CD4-positive, alpha-beta T cell treated with Interleukin-10 for 1 hour (primary cell): ENCODE data around the gene UBXN11.
A peak's percentile ranks its signal among the peaks of the same experiment; 100 is the strongest.

Source experiments
- DNase-seq: peaks from one replicate; pipeline ENCODE4 v3.0.0-alpha.2; 2020

Gene UBXN11

DNA sequence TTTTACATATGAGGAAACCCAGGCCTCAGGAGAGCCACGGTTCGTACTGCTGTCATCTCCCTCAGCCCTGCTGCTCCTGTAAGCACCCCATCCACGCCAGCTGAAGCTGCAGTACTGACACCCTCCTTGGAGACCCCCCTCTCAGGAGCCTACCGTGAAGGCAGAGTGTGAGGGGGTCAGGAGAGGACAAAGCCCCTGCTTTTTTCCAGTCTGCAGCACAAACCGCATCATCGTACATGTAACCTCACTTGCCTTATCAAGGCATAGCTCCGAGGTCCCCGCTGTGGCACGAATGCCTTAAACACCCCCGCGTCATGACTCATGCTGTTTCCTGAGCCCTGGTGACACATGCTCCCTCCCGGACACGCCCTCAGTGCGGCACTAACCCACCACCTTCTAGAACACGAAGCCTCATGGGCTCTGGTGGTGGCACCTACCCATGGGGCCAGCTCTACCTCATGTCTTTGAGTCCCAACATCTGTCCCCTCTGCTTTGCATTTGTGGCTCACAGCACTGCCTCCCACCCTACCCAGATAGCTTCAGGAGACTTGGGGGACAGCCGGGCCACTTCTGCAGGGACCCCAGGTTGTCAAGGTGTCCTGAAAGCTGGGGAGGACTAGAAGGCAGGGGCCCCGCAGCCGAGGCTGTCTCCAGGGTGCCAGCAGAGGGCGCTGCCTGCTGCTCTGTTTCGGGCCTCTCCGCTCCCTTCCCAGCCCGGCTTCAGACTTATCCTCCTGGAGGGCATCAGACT, 21.7 kb downstream of the UBXN11 start:
- peak; percentile 92 for DNase-seq

DNA sequence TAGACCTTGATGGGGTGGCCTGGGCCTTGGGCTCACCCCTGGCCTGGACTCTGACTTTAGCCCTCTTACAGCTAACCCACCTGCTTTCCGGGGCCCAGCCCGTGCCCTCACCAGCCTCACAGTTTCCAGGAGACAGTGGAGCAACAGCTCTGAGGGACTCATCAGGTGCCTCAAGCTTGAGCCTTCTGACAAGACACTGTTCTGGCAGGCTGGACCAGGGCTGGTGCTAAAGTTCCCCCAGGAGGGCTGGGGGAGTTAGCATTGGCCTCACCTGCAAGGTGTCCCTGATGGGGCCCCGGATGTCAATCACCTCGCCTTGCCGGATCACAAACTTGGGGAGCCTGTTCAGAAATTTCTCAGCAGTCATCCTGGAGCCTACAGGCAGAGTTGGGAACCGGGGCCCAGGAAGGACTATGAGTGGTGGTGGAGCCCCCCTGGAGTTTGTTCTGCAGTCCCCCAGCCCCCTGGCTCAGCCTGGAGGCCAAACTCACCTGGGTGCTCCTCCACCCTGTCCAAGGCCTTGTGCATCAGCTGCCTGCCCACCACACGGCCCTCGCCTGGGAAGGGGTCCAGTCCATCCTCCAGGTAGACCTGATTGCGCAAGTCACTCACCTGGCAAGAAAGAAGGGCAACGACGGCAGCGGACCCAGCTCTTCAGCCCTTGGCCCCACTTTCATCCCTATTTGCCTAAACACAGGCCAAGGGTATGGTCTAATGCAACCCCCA, 22.4 kb downstream of the UBXN11 start:
- no peak for DNase-seq

DNA sequence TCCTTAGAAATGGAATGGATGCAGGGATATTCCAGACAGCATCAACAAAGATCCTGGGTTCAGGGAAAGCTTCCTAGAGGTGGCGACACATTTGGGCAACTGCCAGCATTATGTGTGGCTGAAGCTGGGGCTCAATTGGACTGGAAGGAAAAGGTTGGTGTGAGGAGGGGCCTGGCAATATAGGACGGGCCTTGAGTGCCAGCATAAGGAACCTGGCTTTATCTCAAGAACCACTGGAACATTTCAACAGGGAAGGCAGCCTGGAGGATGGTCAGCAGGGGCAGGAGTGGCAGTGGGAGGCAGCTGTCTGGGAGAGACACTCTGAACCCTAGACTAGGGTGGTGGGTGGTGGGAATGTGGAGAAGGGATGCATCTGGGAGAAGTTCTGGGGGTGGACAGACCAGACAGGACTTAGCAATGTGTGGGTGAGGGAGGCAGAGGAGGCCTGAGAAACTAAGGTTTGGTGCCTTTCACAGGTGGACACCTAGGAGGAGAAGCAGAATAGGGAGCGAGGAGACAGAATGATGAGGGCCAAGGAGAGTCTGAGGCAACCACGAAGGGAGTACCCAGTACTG, 23.1 kb downstream of the UBXN11 start:
- no peak for DNase-seq

DNA sequence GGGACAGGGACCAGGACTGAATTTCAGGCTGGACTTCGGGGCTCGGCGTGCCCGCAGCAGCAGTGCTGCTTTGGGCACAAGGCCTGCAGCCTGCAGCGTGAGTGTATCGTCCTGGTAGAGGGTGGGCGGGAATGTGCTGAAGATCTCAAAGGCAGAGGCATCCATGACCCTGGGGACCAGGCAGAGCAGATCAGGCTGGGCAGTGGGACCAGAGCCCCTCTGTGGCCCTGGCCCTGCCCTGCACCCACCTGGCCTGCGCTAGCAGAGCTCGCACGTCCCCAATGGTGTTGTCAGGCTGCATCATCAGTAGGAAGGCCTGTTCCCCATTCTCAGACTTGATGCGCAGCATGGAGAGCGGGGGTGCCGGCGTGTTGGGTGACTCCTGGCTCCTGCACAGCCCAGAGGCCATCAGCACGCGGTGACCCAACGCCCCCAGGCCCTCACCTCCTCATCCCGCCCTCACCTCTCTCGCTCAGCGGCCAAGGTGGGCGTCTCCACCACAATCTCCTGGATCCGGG, 24.0 kb downstream of the UBXN11 start:
- no peak for DNase-seq

DNA sequence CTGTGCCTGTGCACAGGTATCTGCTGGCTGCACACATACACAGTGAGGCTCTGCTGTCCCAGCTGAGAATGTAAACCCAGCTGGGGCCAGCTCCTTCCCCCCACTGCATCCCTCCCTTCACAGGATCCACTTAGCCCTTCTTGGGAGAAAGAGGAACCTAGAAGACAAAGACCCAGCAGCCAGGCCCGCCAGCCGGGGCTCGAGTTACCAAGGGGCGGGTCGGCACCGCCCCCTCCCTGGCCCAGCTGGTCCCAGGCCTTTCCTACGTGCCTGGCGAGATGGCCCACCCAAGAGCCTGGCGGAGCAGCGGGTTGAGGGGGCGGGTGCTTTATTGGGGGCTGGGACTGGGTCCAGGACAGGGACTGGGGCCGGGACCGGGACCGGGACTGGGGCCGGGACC, 24.5 kb downstream of the UBXN11 start:
- DNase-seq: no peak

DNA sequence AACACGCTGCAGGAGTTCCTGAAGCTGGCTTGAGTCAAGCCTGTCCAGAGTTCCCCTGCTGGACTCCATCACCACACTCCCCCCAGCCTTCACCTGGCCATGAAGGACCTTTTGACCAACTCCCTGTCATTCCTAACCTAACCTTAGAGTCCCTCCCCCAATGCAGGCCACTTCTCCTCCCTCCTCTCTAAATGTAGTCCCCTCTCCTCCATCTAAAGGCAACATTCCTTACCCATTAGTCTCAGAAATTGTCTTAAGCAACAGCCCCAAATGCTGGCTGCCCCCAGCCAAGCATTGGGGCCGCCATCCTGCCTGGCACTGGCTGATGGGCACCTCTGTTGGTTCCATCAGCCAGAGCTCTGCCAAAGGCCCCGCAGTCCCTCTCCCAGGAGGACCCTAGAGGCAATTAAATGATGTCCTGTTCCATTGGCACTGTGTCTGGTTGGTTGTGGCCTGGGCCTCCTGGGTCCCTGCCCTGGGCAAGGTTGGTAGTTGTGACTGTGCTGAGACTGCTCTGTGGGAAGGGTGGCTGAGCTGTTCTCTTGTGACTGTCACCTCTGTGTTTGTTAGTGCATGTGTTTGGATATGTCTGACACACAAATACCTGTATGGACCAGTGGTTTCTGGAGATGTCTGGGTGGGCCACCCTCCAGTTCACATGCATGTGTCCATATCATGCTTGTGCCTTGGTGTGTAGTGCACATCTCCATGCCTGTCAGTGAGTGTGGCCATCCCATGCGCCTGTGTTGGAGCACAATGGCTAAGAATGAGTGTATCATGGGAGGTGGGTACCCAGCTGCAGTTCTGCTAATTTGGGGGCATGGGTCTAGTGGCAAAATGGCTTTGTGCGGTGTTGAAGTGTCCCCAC, 25.1 kb downstream of the UBXN11 start:
- DNase-seq: no peak

DNA sequence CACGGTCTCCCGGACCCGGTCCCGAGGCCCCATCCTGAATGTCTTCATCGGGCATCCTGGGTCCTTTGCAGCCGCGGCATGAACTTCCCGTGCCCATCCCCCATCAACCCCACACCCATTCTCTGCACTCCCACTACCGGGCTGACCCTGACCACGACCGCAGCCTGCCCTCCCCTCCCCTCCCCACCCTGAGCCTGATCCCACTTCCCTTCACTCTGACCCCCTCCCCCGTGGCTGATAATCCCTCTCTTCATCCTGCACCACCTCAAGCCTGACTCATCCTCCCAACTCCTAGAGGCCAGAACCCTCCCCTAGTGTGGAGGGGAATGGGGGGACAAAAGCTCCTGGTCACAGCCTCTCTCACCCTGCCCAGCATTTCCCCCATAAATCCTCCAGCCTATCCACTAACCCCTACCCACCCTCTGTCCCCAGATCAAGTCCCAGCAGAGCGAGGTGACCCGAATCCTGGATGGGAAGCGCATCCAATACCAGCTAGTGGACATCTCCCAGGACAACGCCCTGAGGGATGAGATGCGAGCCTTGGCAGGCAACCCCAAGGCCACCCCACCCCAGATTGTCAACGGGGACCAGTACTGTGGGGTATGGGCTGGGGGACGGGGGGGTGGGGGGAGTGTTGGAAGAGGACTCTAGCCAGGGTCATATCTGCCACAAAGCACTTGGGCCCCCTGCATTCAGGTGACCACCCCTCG, 25.9 kb downstream of the UBXN11 start:
- no peak for DNase-seq

DNA sequence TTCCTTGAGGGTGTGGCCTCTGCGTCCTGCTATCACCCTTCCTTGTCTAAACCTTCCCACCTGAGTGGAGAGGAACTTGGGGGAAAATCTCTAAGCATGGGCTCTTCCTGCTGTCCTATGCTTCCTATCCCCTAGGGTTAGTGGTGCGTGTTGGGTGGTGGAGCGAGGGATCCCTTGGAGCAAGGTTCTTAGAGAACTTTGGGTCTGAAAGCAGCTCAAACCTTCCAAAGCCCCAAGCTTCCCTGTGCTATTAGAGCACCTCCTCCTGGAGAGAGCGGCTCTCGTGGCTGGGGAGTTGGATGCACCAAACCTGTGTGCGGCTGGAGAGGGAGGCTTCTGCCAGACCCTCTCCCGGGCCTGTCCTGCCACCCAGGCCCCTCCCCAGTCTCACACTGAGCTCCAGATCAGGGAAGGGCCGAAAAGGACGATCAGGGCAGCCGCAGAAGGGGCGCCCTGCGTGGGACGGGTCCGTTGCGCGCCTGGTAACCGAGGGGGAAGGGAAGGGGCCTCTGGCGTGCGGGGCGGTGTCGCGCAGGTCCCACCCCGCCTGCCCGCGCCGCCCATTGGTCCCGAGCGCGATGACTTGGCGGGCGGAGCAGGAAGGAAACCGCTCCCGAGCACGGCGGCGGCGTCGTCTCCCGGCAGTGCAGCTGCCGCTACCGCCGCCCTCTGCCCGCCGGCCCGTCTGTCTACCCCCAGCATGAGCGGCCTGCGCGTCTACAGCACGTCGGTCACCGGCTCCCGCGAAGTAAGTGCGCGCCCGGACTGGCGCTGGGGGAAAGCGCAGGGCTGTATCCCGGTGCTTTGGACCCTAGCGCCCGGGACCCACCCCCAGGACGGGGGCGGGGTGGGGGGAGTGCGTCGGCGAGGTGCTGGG, 26.7 kb downstream of the UBXN11 start, which contains the start of gene SH3BGRL3:
Gene SH3BGRL3 (plus strand): TSS at position 631 of the 877 bp plus-strand sequence. CDS start 70 bp downstream, at position 701.
- peak; percentile 85 for DNase-seq

DNA sequence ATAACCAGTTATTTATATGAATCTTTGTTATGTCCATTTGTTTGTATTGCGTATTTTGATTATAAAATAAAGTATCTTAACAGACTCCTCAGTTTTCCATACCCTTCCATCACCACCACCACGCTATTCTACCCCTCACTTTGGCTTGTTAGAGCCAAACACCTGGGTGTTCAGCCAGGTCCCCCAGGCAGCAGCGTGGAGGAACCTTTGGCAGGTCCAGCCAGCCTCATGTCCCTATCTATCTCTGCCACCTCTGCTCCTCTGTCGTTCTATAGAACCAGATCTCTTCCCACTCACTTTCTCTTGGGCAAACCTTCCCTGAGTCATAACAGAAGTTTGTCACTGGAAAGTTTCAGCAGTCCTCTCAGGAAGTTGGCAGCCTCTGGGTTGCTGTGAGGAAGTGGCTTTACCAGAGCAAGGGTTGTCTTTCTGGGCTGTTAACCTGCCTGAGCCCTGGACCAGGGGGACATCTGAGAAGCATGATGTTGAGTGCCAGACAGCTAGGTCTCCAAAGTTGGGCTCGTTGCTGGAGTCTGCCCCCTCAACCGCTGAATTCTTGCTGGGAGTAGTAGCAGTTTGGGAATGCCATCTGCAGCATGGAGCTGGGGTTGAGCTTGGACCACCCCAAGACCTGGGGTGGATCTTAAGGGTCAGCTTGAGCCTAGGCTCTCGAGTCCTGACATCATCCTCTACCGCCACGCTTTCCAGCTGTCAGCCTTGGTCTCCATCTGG, 27.5 kb downstream of the UBXN11 start:
- DNase-seq: peak; percentile 39

DNA sequence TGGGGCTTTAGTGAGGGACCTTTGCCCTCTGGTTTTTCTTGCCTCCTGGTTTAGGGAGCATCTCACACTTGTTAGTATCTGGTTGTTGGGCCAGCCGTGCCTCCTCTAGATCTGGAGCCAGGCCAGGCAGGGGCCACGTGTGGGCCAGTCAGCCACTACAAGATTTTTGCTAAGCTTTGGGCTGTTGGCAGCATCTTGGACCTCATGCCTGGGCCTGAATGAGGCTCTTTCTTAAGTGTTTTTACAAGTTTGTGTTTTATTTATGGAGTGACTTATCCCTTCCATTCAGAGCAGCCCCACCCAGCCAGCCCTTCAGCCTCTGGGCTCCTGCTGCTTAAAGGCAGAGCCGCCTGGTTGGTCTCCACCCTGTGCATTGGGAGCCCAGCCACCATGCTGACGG, 28.1 kb downstream of the UBXN11 start:
- no peak for DNase-seq

DNA sequence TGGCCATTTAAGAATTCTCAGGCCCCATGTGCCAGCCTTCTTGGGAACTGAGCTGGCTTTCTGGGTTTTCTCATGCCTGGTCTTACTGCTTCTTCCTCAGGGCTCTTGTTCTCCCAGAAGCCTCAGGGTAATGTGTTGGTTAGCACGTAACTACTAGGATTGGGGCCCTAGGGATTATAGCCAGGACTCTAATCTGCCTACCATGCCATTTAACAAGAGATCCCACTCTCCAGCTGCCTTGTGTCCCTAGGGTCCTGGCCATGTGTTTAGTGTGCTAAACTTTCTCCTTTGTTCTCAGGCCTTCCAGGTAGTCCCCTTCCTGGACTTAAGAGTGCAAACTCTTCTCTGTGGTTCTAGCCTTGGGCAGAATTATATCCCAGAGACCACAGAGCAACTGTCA, 28.7 kb downstream of the UBXN11 start:
- no peak for DNase-seq

DNA sequence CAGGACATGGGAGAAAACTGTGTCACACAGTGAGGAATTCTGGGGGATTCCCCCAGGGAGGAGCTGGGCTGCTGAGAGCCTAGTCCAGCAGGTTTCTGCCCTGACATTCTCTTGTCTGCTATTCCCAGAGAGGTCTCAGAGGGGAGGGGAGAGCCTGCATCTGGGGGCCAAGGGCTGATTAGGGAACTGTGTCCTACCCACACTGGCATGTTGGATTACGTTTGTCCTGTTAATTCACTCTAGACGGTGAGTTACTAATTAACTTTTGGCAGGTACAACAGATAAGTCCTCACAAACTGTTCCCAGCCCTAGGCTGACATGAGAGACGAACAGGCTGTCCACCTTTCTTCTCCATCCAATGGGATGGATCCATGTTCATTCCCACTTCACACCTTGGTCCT, 29.2 kb downstream of the UBXN11 start:
- no peak for DNase-seq

DNA sequence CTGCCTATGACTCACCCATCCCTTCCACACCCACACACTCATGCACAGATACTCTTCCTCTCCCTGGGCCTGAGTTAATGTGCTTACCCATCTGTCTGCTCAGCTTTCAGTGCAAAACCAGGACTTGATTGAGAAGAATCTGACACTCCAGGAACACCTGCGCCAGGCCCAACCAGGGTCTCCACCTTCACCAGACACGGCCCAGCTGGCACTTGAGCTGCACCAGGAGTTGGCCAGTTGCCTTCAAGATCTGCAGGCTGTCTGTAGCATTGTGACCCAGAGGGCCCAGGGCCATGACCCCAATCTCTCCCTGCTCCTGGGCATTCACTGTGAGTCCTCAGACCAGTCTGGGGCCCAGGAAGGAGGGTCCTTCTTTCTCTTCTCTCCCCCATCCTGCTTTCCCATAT, 30.0 kb downstream of the UBXN11 start:
- no peak for DNase-seq

DNA sequence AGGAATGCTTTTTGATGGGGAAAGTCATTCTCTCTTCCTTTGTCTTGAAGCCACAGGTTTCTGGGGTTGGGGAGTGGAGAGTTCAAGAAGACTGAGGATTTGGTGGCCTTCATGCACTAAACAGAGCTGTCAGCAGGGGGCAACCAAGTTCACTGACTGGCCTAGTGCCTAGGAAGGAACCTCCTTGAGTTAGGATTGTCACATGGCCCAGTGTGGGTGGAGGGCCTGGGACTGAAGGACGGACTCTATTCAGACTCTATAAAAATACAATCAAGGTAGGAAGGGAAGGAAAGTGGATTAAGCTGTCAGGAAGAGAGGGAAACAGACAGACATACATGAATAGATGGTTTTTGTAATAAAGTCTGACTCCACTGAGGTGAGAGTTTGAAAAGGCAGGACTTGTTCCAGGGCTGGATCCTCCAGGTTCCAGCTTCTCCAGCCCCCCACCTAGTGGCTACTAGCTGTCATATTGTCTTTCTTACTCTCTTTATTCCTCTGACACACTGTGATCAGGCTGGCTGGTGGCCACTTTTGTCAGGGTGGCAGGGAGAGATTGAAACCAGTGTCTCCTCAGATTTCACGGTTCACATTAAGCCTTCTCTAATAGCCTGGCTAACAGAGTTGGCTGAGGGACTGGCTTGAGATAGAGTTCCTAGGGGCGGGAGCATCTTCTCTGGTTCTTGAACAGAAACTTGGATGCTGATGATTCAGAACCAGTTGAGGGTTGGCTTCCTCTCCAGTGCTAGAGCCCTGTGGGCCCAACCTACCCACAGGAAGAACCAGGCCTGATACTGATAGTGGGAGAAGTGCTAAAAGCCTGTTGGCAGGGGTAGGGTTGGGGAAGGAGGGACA, 30.6 kb downstream of the UBXN11 start:
- DNase-seq: peak; percentile 82

DNA sequence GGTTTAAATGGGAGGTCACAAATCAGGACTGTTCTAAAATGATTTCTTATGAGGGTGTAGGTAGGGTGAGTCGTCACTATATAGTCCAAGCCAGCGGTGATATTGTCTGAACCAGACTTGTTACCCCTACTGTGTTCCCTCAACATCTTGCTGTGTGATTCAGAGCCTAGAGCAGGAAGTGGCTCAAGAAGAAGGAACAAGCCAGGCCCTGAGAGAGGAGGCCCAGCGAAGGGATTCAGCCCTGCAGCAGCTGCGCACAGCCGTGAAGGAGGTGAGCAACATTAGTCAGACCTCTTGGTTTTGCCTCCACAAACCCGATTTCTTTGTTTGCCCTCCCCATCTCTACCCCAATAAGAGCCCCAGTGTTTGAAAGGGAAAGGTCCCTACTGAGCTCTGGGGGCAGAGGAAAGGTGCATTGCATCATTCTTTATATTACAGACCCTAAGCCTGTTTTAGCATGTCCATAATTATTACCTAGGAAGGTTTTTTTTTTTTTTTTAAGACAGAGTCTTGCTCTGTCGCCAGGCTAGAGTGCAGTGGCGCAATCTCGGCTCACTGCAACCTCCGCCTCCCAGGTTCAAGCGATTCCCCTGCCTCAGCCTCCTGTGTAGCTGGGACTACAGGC, 31.5 kb downstream of the UBXN11 start:
- no peak for DNase-seq

DNA sequence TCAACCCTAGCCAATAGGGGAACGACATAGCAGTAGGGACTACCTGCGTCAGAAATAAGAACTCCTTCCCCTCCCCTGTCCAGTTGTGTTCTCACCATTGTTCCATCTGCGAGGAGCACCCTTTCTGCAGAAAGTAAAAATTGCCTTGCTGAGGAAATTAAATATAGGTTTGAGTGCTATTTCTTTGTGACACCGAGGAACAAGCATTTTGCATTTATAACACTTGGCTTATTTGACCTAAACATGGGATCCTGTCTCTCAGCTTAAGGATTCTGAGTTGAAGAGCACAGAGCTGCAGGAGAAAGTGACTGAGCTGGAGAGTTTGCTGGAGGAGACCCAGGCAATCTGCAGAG, 37.3 kb downstream of the UBXN11 start:
- DNase-seq: no peak

DNA sequence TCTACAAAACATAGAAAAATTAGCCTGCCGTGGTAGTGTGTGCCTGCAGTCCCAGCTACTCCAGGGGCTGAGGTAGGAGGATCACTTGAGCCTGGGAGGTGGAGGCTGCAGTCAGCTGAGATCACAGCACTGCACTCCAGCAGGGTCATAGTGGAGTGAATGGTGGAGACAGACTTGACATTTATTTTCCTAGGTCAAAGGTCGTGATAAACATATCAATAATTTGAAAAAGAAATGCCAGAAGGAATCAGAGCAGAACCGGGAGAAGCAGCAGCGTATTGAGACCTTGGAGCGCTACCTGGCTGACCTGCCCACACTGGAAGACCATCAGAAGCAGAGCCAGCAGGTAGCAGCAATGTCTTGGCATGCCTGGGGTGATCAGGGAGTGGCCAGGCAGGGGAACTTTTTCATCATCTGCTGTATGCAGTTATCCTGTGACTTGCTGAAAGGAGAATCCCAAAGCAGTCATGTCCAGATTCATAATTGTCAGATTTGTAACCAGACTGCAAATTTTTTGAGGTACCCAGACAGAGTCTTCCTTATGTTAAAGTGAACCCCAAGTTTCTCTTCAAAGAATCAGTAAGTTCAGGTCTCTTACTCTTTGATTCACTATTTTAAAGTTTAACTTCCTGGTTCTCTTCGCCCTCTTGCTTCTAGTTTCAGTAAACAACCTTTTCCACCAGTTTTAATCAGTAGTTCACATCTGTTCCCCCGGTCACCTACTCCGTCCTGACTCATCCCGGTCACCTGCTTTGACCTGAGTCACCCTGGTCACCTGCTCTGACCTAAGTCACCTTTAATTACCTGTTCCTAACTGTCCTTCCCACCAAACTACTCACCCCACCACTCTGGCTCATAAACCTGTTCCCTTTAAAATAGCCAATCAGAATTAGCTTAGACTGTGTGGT, 37.9 kb downstream of the UBXN11 start:
- DNase-seq: no peak

DNA sequence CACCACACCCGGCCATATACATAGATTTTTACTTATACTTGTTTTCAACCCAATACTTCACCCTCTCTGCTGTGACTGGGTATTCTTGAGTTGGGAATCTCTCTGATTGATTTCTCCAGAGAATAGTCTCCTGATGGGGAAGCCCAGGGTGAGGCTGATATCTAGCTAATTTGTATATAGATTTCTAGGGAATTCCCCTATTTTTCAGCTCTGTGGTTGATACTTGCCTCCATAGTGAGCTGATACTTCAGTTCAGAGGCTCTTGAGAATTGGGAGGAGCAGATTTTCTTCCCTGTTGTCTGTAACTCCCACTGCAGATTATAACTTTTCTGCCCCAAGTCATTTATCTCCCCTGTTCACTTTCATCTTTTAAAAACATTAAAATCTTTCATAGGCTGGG, 41.0 kb downstream of the UBXN11 start:
- no peak for DNase-seq
